ENCODE results near the gene HRH2.

DNA sequence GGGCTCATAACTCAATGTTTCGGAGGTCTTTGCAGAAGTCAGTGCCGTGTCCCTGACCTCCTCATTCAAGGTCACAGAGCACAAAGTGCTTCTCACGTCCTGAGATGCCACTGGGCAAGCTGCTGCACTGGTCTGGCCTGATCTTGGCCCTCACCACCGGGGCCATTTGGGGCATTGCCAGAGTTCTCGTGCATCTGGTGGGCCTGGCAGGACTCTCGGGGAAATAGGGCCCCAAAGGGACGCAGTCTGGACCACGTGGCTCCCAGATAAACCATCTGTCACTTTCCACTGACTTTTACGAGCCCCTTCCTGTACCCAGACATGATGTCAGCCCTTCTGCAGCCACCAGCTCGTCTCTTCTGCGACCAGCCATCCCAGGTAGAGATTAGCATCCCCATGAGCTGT is 54.8 kb downstream of the HRH2 start:
- no peak for TF ChIP-seq EZH2 (IDR thresholded peaks at IDR 0.05; ENCODE audit: low read length, missing control alignments)
- TF ChIP-seq, protein P1, sequence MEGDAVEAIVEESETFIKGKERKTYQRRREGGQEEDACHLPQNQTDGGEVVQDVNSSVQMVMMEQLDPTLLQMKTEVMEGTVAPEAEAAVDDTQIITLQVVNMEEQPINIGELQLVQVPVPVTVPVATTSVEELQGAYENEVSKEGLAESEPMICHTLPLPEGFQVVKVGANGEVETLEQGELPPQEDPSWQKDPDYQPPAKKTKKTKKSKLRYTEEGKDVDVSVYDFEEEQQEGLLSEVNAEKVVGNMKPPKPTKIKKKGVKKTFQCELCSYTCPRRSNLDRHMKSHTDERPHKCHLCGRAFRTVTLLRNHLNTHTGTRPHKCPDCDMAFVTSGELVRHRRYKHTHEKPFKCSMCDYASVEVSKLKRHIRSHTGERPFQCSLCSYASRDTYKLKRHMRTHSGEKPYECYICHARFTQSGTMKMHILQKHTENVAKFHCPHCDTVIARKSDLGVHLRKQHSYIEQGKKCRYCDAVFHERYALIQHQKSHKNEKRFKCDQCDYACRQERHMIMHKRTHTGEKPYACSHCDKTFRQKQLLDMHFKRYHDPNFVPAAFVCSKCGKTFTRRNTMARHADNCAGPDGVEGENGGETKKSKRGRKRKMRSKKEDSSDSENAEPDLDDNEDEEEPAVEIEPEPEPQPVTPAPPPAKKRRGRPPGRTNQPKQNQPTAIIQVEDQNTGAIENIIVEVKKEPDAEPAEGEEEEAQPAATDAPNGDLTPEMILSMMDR (conservative IDR thresholded peaks at IDR 0.05 in 1 of 2, IDR thresholded peaks at IDR 0.05 in 1 of 2; ENCODE audit: low read depth in 1 of 2, low read length in 2 of 2): no peak

All from fibroblast of lung (primary cell).